ENCODE results near the gene TUBA1B.

Gene TUBA1B

DNA sequence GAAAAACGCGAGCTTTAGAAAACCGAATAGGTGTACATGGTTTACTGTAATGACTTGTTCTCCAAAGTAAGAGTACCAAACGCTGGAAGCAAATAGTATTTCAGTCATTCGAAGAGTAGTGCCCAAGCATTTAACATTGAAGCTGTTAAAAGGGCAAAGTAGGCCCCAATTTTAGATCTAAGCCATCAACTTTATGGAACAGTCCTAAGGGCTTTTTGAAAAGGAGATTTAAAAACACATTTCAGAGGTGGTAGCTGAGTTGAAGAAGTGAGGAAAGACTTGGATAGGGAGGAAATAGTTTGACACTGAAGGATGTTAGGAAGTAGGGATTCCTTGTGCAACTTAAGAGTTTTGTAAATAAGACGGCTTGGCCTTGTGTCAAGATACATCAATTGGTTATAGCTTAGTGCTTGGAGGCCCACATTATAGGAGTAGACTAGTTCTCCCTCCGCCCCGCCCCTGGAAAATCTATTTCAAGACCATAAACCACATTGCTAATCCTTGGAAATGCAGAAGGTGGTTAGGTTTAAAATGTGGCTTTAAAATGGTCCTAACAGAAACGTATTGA is 783 bp upstream of the TUBA1B start (continued):
- peak; percentile 84 for TF ChIP-seq PRDM10 (tag by site-specific recombination; IDR thresholded peaks at IDR 0.05)

DNA sequence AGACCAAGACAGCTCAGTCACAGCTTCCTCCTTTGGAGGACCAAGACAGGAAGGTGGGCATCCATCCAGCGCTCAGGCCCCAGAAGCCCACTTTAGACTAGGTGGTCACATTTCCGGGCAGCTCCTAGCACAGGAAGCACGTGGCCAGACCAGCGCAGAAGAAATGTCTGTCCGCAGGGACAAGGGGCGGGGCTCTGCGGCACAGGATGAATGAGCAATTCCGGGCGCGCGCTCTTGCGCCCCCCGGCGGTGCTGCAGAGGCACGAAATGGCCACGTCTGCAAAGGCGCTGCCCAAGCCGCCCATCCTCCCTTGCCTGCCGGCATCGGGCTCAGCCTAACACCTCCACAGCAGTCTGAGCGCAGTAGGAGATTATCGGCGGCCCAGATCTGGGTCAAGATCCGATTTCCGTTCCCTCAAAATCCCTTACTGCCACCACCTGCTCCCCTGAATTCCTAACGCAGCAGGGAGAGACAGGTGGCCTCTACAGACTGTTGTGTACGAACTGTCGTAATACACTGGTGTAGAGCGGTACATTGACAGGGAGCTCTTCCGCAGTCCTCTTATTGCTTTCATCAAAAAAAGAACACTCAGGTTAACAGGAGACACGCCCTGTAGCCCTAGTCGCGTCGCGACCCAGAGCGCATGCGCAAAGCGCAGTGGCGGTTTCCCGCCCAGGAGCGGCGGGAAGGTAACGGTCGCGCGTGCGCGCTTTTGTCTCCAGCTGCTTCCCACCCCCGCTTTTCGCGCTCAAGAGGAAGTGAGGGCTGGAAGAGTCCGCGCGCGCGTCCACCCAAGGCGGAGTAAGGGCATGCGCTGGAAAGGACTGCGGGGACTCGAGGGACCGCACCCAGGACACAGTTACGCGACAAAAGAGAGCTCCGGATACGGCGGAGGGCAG is 794 bp downstream of the TUBA1B start:
- H3K9me3 ChIP-seq (ENCODE audit: control insufficient read depth, insufficient read depth, low read depth, low read length), result no peaks in the 10 kb centered on the region
- peak overlapping the region; percentile 99 for H3K27ac ChIP-seq (ENCODE audit: extremely low read depth, low read depth, low read length)
- H3K4me3 ChIP-seq (ENCODE audit: low read depth, low read length), result peak overlapping the region; percentile 95
- H3K36me3 ChIP-seq (ENCODE audit: control insufficient read depth in 2 of 2, insufficient read depth in 1 of 2, low read length in 2 of 2), result peaks cover 0 to 40% of the 10 kb centered on the region in 2 experiments
- CTCF ChIA-PET, result interaction anchor here (0.5 to 4.7 kb wide), 39 partner anchors 9 to 431 kb away, joined by 3 to 50 read pairs (median 4); partner anchors contain the start of genes DHH, LMBR1L, RHEBL1 and TUBA1A
- H3K4me1 ChIP-seq (ENCODE audit: control insufficient read depth, insufficient read depth, low read length), result peaks cover 11% of the 10 kb centered on the region
- POLR2A ChIA-PET, result interaction anchor here (0.6 to 5.1 kb wide), 53 partner anchors 9 to 448 kb away, joined by 3 to 134 read pairs (median 8); partner anchors contain the start of genes ARF3, DHH, KANSL2 and KMT2D
- TF ChIP-seq ZNF184 (tag by site-specific recombination; IDR thresholded peaks at IDR 0.05), result no peak
- TF ChIP-seq ZBTB21 (tag by site-specific recombination; IDR thresholded peaks at IDR 0.05), result peak; percentile 38
- no peak for TF ChIP-seq ZNF37A (tag by site-specific recombination; IDR thresholded peaks at IDR 0.05)
- no peak for TF ChIP-seq ZNF677 (tag by site-specific recombination; IDR thresholded peaks at IDR 0.05)
- TF ChIP-seq GLIS1 (tag by site-specific recombination; IDR thresholded peaks at IDR 0.05), result peak; percentile 42; the same call in 1 of the 2 replicates
- peak; percentile 45 for TF ChIP-seq HOXC10 (CRISPR knock-in tag; IDR thresholded peaks at IDR 0.05)
- no peak for TF ChIP-seq PRDM1 (tag by site-specific recombination; IDR thresholded peaks at IDR 0.05)
- TF ChIP-seq YY1 (tag by site-specific recombination; IDR thresholded peaks at IDR 0.05), result peak; percentile 85
- no peak for TF ChIP-seq ZNF302 (tag by site-specific recombination; IDR thresholded peaks at IDR 0.05; ENCODE audit: low read depth)
- no peak for TF ChIP-seq BCL6B (tag by site-specific recombination; IDR thresholded peaks at IDR 0.05)
- TF ChIP-seq, protein P1, sequence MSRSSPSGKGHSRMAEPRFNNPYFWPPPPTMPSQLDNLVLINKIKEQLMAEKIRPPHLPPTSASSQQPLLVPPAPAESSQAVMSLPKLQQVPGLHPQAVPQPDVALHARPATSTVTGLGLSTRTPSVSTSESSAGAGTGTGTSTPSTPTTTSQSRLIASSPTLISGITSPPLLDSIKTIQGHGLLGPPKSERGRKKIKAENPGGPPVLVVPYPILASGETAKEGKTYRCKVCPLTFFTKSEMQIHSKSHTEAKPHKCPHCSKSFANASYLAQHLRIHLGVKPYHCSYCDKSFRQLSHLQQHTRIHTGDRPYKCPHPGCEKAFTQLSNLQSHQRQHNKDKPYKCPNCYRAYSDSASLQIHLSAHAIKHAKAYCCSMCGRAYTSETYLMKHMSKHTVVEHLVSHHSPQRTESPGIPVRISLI (tag by site-specific recombination; IDR thresholded peaks at IDR 0.05), result peak; percentile 76
- TF ChIP-seq RBAK (tag by site-specific recombination; IDR thresholded peaks at IDR 0.05), result 0 out of 2 replicates have a peak, but pooled peaks have one; percentile 17
- 0 out of 2 replicates have a peak, but pooled peaks have one; percentile 24 for TF ChIP-seq ZSCAN16 (tag by site-specific recombination; IDR thresholded peaks at IDR 0.05)
- no peak for TF ChIP-seq ZNF791 (tag by site-specific recombination; IDR thresholded peaks at IDR 0.05)
- no peak for TF ChIP-seq ZNF473 (tag by site-specific recombination; IDR thresholded peaks at IDR 0.05)
- TF ChIP-seq, protein P2, sequence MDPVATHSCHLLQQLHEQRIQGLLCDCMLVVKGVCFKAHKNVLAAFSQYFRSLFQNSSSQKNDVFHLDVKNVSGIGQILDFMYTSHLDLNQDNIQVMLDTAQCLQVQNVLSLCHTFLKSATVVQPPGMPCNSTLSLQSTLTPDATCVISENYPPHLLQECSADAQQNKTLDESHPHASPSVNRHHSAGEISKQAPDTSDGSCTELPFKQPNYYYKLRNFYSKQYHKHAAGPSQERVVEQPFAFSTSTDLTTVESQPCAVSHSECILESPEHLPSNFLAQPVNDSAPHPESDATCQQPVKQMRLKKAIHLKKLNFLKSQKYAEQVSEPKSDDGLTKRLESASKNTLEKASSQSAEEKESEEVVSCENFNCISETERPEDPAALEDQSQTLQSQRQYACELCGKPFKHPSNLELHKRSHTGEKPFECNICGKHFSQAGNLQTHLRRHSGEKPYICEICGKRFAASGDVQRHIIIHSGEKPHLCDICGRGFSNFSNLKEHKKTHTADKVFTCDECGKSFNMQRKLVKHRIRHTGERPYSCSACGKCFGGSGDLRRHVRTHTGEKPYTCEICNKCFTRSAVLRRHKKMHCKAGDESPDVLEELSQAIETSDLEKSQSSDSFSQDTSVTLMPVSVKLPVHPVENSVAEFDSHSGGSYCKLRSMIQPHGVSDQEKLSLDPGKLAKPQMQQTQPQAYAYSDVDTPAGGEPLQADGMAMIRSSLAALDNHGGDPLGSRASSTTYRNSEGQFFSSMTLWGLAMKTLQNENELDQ (tag by site-specific recombination; IDR thresholded peaks at IDR 0.05; ENCODE audit: low read depth), result peak; percentile 90
- no peak for TF ChIP-seq ZNF354C (tag by site-specific recombination; IDR thresholded peaks at IDR 0.05; ENCODE audit: borderline replicate concordance, low read depth)
- TF ChIP-seq KLF1 (tag by site-specific recombination; IDR thresholded peaks at IDR 0.05), result no peak
- TF ChIP-seq, protein P3, sequence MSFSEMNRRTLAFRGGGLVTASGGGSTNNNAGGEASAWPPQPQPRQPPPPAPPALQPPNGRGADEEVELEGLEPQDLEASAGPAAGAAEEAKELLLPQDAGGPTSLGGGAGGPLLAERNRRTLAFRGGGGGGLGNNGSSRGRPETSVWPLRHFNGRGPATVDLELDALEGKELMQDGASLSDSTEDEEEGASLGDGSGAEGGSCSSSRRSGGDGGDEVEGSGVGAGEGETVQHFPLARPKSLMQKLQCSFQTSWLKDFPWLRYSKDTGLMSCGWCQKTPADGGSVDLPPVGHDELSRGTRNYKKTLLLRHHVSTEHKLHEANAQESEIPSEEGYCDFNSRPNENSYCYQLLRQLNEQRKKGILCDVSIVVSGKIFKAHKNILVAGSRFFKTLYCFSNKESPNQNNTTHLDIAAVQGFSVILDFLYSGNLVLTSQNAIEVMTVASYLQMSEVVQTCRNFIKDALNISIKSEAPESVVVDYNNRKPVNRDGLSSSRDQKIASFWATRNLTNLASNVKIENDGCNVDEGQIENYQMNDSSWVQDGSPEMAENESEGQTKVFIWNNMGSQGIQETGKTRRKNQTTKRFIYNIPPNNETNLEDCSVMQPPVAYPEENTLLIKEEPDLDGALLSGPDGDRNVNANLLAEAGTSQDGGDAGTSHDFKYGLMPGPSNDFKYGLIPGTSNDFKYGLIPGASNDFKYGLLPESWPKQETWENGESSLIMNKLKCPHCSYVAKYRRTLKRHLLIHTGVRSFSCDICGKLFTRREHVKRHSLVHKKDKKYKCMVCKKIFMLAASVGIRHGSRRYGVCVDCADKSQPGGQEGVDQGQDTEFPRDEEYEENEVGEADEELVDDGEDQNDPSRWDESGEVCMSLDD (tag by site-specific recombination; IDR thresholded peaks at IDR 0.05), result no peak
- no peak for TF ChIP-seq ZNF623 (tag by site-specific recombination; IDR thresholded peaks at IDR 0.05)
- TF ChIP-seq ZNF175 (tag by site-specific recombination; IDR thresholded peaks at IDR 0.05), result no peak
- TF ChIP-seq SP7 (tag by site-specific recombination; IDR thresholded peaks at IDR 0.05), result peak; percentile 78
- TF ChIP-seq KLF10 (tag by site-specific recombination; IDR thresholded peaks at IDR 0.05), result peak; percentile 43; the same call in 1 of the 2 replicates
